H1 (cell line): Measurements from ENCODE around the gene TBC1D17. TPM values are rescaled to one million over a fixed set of nuclear protein-coding genes. Genes with fewer than 3 reads are reported as not detected.

ENCODE experiments used
- CTCF ChIA-PET: fragments of 300-600 bp; sonication (Branson Sonifier 250); formaldehyde crosslinking; loops from one replicate; lab custom pipeline; 2021; ENCODE audit not compliant: partially characterized antibody; lab: Charles Lee
- POLR2A ChIA-PET: fragments of 300-600 bp; sonication (Branson Sonifier 250); formaldehyde crosslinking; loops from one replicate; lab custom pipeline; 2021; ENCODE audit warnings: inconsistent platforms; ENCODE audit not compliant: partially characterized antibody; lab: Charles Lee
- DNase-seq, 2 experiments: peaks; one replicate each; pipeline versions ENCODE4 v3.0.0 to v3.0.0-alpha.2; 2010 to 2022; ENCODE audit warnings: low spot score in 2 of 2, low read depth in 1 of 2, mixed read lengths in 1 of 2
- FAIRE-seq: peaks from 2 replicates; lab custom pipeline; 2011; peaks lifted over from hg19 to GRCh38; lab: Jason Lieb, UNC
- H2AFZ ChIP-seq: 2 replicates; pipeline ENCODE4 v1.8.1; 2012; ENCODE audit warnings: low read length, inconsistent platforms
- H2AK5ac ChIP-seq: 2 replicates; pipeline ENCODE4 v1.6.1; 2013; ENCODE audit warnings: low read depth, low read length
- H2BK120ac ChIP-seq: replicated peaks from 2 replicates; pipeline ENCODE3; 2013; ENCODE audit warnings: low read depth, low read length, inconsistent platforms
- H2BK12ac ChIP-seq: 2 replicates; pipeline ENCODE4 v1.6.1; 2013; ENCODE audit warnings: low read depth, low read length
- H2BK15ac ChIP-seq: 2 replicates; pipeline ENCODE4 v1.6.1; 2013; ENCODE audit warnings: low read length
- H2BK20ac ChIP-seq: 2 replicates; pipeline ENCODE4 v1.6.1; 2013; ENCODE audit warnings: low read length
- H2BK5ac ChIP-seq: 2 replicates; pipeline ENCODE4 v1.6.1; 2013; ENCODE audit warnings: low read depth, low read length
- H3K14ac ChIP-seq: 2 replicates; pipeline ENCODE4 v1.6.1; 2013; ENCODE audit warnings: inconsistent platforms; ENCODE audit not compliant: insufficient read length
- H3K18ac ChIP-seq: 2 replicates; pipeline ENCODE4 v1.6.1; 2013; ENCODE audit warnings: low read length; ENCODE audit errors: extremely low read depth
- H3K23ac ChIP-seq: 2 replicates; pipeline ENCODE4 v1.6.1; 2013; ENCODE audit warnings: inconsistent platforms; ENCODE audit not compliant: insufficient read length
- H3K23me2 ChIP-seq: 2 replicates; pipeline ENCODE4 v1.6.1; 2013; ENCODE audit warnings: low read depth, low read length
- H3K27ac ChIP-seq: 2 replicates; pipeline ENCODE4 v1.6.1; 2011; ENCODE audit warnings: low read depth, low read length, inconsistent platforms
- H3K27me3 ChIP-seq, 4 experiments: replicated peaks in 1 of 4; 1 replicate in 1 of 4; 2 replicates in 3 of 4; pipeline versions ENCODE4 v1.6.1 to v1.8.1; 2011 to 2013; ENCODE audit warnings: low read length in 3 of 4, mild to moderate bottlenecking in 3 of 4, inconsistent platforms in 2 of 4, mixed read lengths in 2 of 4, moderate library complexity in 1 of 4; ENCODE audit not compliant: control insufficient read depth in 3 of 4, insufficient read depth in 3 of 4; ENCODE audit errors: extremely low read depth in 1 of 4
- H3K36me3 ChIP-seq, 4 experiments: 2 replicates each; pipeline versions ENCODE4 v1.6.1 to v1.8.1; 2011 to 2013; ENCODE audit warnings: mild to moderate bottlenecking in 4 of 4, low read length in 3 of 4, moderate library complexity in 2 of 4, control low read depth in 1 of 4, inconsistent platforms in 1 of 4; ENCODE audit not compliant: insufficient read depth in 4 of 4, control insufficient read depth in 2 of 4
- H3K4ac ChIP-seq: replicated peaks from 2 replicates; pipeline ENCODE3; 2013; ENCODE audit warnings: low read length, low read depth, mixed read lengths, inconsistent platforms; ENCODE audit not compliant: insufficient read length
- H3K4me1 ChIP-seq, 4 experiments: replicated peaks in 1 of 4; 1 replicate in 1 of 4; 2 replicates in 3 of 4; pipeline versions ENCODE4 v1.6.1 to v1.8.1; 2011 to 2013; ENCODE audit warnings: low read length in 3 of 4, inconsistent platforms in 2 of 4, mixed read lengths in 1 of 4; ENCODE audit not compliant: insufficient read depth in 4 of 4, control insufficient read depth in 3 of 4
- H3K4me2 ChIP-seq, 2 experiments: 2 replicates each; pipeline versions ENCODE4 v1.6.1 to v1.8.1; 2011 to 2013; ENCODE audit warnings: low read depth in 2 of 2, low read length in 2 of 2, control low read depth in 1 of 2, inconsistent platforms in 1 of 2, mild to moderate bottlenecking in 1 of 2; ENCODE audit not compliant: insufficient read depth in 1 of 2
- H3K4me3 ChIP-seq, 4 experiments: fragments of 200-600, 300-600 bp in 1 of 4; sonication (generic), shearing (Covaris generic), sonication (Bioruptor Twin) in 1 of 4; 2 replicates each; pipeline versions ENCODE4 v1.5.1 to v1.8.1; 2011 to 2016; ENCODE audit warnings: low read length in 4 of 4, low read depth in 3 of 4, control low read depth in 2 of 4, inconsistent platforms in 2 of 4, mild to moderate bottlenecking in 2 of 4, mixed read lengths in 1 of 4, moderate library complexity in 1 of 4; ENCODE audit not compliant: insufficient read depth in 2 of 4; ENCODE audit errors: extremely low read depth in 1 of 4
- H3K56ac ChIP-seq: replicated peaks from 2 replicates; pipeline ENCODE3; 2013; ENCODE audit warnings: low read depth, mild to moderate bottlenecking, mixed read lengths, low read length, inconsistent platforms; ENCODE audit not compliant: insufficient read length
- H3K79me1 ChIP-seq: 2 replicates; pipeline ENCODE4 v1.6.1; 2013; ENCODE audit warnings: low read depth, low read length, control low read depth
- H3K79me2 ChIP-seq, 2 experiments: 2 replicates each; pipeline versions ENCODE4 v1.6.1 to v1.8.1; 2012 to 2013; ENCODE audit warnings: low read length in 2 of 2, mild to moderate bottlenecking in 2 of 2, inconsistent platforms in 1 of 2; ENCODE audit not compliant: insufficient read depth in 2 of 2, control insufficient read depth in 1 of 2
- H3K9ac ChIP-seq, 4 experiments: replicated peaks in 1 of 4; 1 replicate in 1 of 4; 2 replicates in 3 of 4; pipeline versions ENCODE4 v1.6.1 to v1.8.1; 2011 to 2013; ENCODE audit warnings: low read depth in 3 of 4, low read length in 3 of 4, control low read depth in 2 of 4, mild to moderate bottlenecking in 2 of 4, moderate library complexity in 2 of 4, inconsistent platforms in 1 of 4; ENCODE audit errors: extremely low read depth in 1 of 4
- H3K9me3 ChIP-seq, 2 experiments: 2 replicates each; pipeline versions ENCODE4 v1.6.1 to v1.8.1; 2012 to 2013; ENCODE audit warnings: mild to moderate bottlenecking in 2 of 2, moderate library complexity in 2 of 2, control low read depth in 1 of 2, inconsistent platforms in 1 of 2, low read depth in 1 of 2, low read length in 1 of 2, mixed read lengths in 1 of 2; ENCODE audit not compliant: insufficient read depth in 2 of 2
- H4K20me1 ChIP-seq, 2 experiments: replicated peaks in 1 of 2; 2 replicates each; pipeline versions ENCODE3 to v1.8.1; 2011 to 2013; ENCODE audit warnings: inconsistent platforms in 2 of 2, low read length in 2 of 2, mild to moderate bottlenecking in 1 of 2; ENCODE audit not compliant: insufficient read depth in 2 of 2, control insufficient read depth in 1 of 2
- H4K5ac ChIP-seq: 2 replicates; pipeline ENCODE4 v1.6.1; 2013; ENCODE audit warnings: low read length, low read depth, mixed read lengths, inconsistent platforms; ENCODE audit not compliant: insufficient read length
- H4K8ac ChIP-seq: 2 replicates; pipeline ENCODE4 v1.8.0; 2013; ENCODE audit warnings: mild to moderate bottlenecking, moderate library complexity, low read length, inconsistent platforms; ENCODE audit not compliant: insufficient read depth; ENCODE audit errors: extremely low read depth
- H4K91ac ChIP-seq: replicated peaks from 2 replicates; pipeline ENCODE3; 2013; ENCODE audit warnings: low read length, mixed read lengths, inconsistent platforms; ENCODE audit not compliant: insufficient read length
- CBX8 ChIP-seq: fragments of 300-800, 300-1000 bp; sonication (generic); IDR thresholded peaks from 2 replicates; pipeline ENCODE4 v1.7.1; 2016; ENCODE audit warnings: low read depth, low read length, borderline replicate concordance
- CEBPB ChIP-seq: IDR thresholded peaks from 2 replicates; pipeline ENCODE4 v1.6.1; 2012; ENCODE audit warnings: low read depth, low read length
- CHD1 ChIP-seq: IDR thresholded peaks from 2 replicates; pipeline ENCODE4 v1.6.1; 2012; ENCODE audit warnings: low read depth, low read length, improper control_type of control experiment
- JUN ChIP-seq: IDR thresholded peaks from 2 replicates; pipeline ENCODE4 v1.6.1; 2011; ENCODE audit warnings: low read depth, mild to moderate bottlenecking, improper control_type of control experiment, low read length
- KDM5A ChIP-seq: fragments of 200-600 bp; IDR thresholded peaks from 2 replicates; pipeline ENCODE4 v1.7.1; 2012; ENCODE audit warnings: mild to moderate bottlenecking, low read length, inconsistent platforms, mixed read lengths
- POLR2AphosphoS5 ChIP-seq: IDR thresholded peaks from 2 replicates; pipeline ENCODE4 v1.6.1; 2011; ENCODE audit warnings: low read depth, low read length
- WGBS, 2 experiments: shearing (Covaris generic) in 1 of 2; methylation state at CpG; one replicate each; pipeline versions ENCODE4 v1.1.6 to v1.1.7; 2013 to 2015; ENCODE audit warnings: low lambda C conversion rate in 2 of 2, mixed read lengths in 2 of 2, inconsistent platforms in 1 of 2, low coverage in 1 of 2, missing lambda C conversion rate in 1 of 2; ENCODE audit not compliant: insufficient replicate concordance in 2 of 2, insufficient coverage in 1 of 2, insufficient read length in 1 of 2; ENCODE audit errors: extremely low coverage in 1 of 2, missing lambda C conversion rate in 1 of 2; 5-methylcytosine and 5-hydroxymethylcytosine counted together
- polyA plus RNA-seq, 7 experiments: library from polyadenylated mRNA; depleted of rRNA in 3 of 7; stranded (reverse) in 5 of 7; unstranded in 2 of 7; fragments of >200 nt in 5 of 7; fragments of 200-250 nt in 2 of 7; gene quantifications; 1 replicate in 5 of 7; 2 replicates in 1 of 7; 4 replicates in 1 of 7; pipeline versions ENCODE4 v1.2.1 to v1.2.3, GENCODE V29; 2011 to 2013; ENCODE audit warnings: missing spikeins in 2 of 7, mixed read lengths in 2 of 7
- total RNA-seq: library from RNA; stranded (reverse); fragmentation: NEBNext Ultra II Directional; extraction: Animal tissue kit (Norgen Biotek cat#: 25700); gene quantifications from 2 replicates; pipeline ENCODE4 v1.2.1, GENCODE V29; 2021
- TF ChIP-seq, protein P1 (sequence below): IDR thresholded peaks from 2 replicates; pipeline ENCODE4 v1.6.1; 2011; ENCODE audit warnings: low read length, improper control_type of control experiment

TBC1D17 gene
- total and polyA plus RNA-seq, 2 of the 8 experiments (the other 6 are each of a cell fraction or from before 2014, with no cell fraction given) = 30.3 to 44.9 TPM

DNA sequence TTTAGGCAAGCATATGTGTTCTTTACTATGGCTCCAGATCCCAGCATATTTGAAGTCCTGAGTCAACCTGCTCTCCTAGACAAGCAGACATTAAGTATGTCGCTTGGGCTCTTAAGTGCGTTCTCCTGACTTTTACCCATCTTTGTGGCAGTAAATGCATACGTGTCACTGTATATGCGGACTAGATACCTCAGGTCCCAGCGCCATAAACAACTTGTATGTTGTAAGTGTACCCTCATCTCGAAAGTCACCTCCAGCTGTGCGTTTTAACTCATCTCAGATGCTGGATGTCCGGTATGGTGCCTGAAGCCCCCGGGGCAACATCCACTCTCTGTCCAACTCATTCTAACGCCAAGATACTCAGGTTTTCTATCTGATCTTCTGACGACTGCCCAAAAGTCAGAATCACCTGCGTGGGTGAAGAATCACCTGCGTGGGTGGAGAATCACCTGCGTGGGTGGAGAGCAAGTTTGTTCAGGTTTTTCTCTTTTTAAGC, 24.8 kb upstream of the TBC1D17 start:
- ChIA-PET CTCF (interaction anchor here (0.7 to 3.0 kb wide), 2 partner anchors 11 to 52 kb away, joined by 3 to 13 read pairs; no protein-coding TSS in a partner anchor), POLR2A (interaction anchor here (1.2 to 12.4 kb wide), 7 partner anchors 14 to 77 kb away, joined by 3 to 247 read pairs (median 9); partner anchors contain the start of genes AKT1S1, FUZ, NUP62 and PNKP)
- no peak overlapping the region for H3K56ac ChIP-seq
- H2AFZ ChIP-seq = no peak overlapping the region
- no peak overlapping the region for H2BK15ac ChIP-seq
- peaks cover 10% of the 10 kb centered on the region; the same call in 1 of the 2 replicates for H3K23me2 ChIP-seq
- H3K23ac ChIP-seq = no peak overlapping the region
- H4K20me1 ChIP-seq = peaks cover 37 to 45% of the 10 kb centered on the region in 2 experiments
- no peak overlapping the region for H4K8ac ChIP-seq
- H3K9ac ChIP-seq = no peak overlapping the region
- no peak overlapping the region for H2BK20ac ChIP-seq
- peaks cover 17 to 28% of the 10 kb centered on the region in 2 experiments for H3K79me2 ChIP-seq
- H3K4ac ChIP-seq = no peak overlapping the region
- H3K27me3 ChIP-seq = no peaks in the 10 kb centered on the region; a peak in 1 of 7 replicates
- H2BK12ac ChIP-seq = no peak overlapping the region
- H3K36me3 ChIP-seq = peaks cover 9 to 40% (median 21%) of the 10 kb centered on the region in 4 experiments; a peak in 6 of 8 replicates
- H3K27ac ChIP-seq = no peak overlapping the region
- DNase-seq (no peak), FAIRE-seq (no peak)
- H3K18ac ChIP-seq = no peak overlapping the region
- H3K14ac ChIP-seq = no peak overlapping the region
- no peak overlapping the region for H2AK5ac ChIP-seq
- peak overlapping the region; percentile 84 to 98 for H3K4me2 ChIP-seq
- H2BK120ac ChIP-seq = no peak overlapping the region
- H3K4me1 ChIP-seq = peaks cover 3 to 9% (median 6%) of the 10 kb centered on the region in 4 experiments
- WGBS, 2 experiments = 87% methylated on average over 14 of the region's 14 CpGs; no CpG with 5 or more reads in 1 of the 2 experiments
- H4K91ac ChIP-seq = no peak overlapping the region
- H4K5ac ChIP-seq = no peak overlapping the region
- H3K79me1 ChIP-seq = peaks cover 18% of the 10 kb centered on the region
- H2BK5ac ChIP-seq = no peak overlapping the region
- H3K9me3 ChIP-seq = no peaks in the 10 kb centered on the region
- TF ChIP-seq CHD1 (no peak), POLR2AphosphoS5 (0 out of 2 replicates have a peak, but pooled peaks have one; percentile 29), CEBPB (no peak), CBX8 (no peak), KDM5A (no peak), JUN (no peak)
- TF ChIP-seq, protein P1, sequence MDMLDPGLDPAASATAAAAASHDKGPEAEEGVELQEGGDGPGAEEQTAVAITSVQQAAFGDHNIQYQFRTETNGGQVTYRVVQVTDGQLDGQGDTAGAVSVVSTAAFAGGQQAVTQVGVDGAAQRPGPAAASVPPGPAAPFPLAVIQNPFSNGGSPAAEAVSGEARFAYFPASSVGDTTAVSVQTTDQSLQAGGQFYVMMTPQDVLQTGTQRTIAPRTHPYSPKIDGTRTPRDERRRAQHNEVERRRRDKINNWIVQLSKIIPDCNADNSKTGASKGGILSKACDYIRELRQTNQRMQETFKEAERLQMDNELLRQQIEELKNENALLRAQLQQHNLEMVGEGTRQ = no peak
- TF ChIP-seq, all 59 proteins: peak for 1
- peak overlapping the region; percentile 62 to 88 (median 80); a peak in 7 of 8 replicates for H3K4me3 ChIP-seq
